ENCODE measurements around the gene NEK7.

GRCh38 chr1:198191117-198191516 is 34.3 kb downstream of the NEK7 start:
- no peak for TF ChIP-seq POLR2A (IDR thresholded peaks at IDR 0.05)
- no peak for TF ChIP-seq CTCF (IDR thresholded peaks at IDR 0.05)

Data from right lobe of liver (tissue), 4 donors.